Activated gamma-delta T cell treated with anti-CD3 and anti-CD28 coated beads, Interleukin-2, amount 50 U/mL, for 16 hours (primary cell): Measurements from ENCODE around the gene ELL.

Experiments used
- DNase-seq: peaks from one replicate; pipeline ENCODE4 v3.0.0-alpha.2; 2020; ENCODE audit warnings: low read depth

The ELL gene

GRCh38 chr19:18469069-18469846 is 52.6 kb downstream of the ELL start:
- DNase-seq: peak; percentile 42

GRCh38 chr19:18468517-18468916 is 53.4 kb downstream of the ELL start:
- DNase-seq: no peak

DNA sequence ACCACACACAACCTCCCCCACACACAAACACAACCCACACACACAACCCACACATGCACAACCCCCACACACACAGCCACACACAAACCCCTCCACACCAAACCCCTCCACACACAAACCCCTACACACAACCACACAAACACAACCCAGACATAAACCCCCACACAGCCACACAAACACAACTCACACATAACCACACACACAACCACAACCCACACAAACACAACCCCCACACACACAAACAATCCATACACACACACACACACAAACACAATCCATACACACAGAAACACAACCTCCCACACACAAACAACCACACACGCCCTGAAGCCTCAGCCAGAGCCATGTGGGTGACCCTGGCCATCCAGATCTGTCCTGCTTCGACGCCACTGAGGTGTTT is 53.9 kb downstream of the ELL start:
- DNase-seq: no peak

- DNase-seq: no peak
These were observed 55.5 kb downstream of the ELL start for GRCh38 chr19:18466354-18466753.

DNA sequence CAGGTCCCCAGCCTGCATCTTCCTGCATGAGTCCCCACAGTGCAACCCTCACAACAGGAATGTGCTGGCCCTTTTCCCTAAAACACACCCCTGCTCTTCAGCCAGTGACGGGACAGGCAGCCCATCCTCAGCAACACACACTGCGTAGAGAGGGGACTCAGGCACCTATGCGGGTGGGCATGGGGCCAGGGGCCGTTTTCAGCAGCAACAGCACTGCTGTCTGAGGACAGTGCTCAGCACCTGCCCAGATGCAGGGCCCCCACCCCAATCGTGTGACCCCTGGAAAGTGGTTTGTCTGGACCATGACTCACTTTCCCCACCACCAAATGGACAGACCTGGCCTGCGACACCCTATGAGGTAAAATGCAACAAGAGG is 55.9 kb downstream of the ELL start:
- no peak for DNase-seq

DNA sequence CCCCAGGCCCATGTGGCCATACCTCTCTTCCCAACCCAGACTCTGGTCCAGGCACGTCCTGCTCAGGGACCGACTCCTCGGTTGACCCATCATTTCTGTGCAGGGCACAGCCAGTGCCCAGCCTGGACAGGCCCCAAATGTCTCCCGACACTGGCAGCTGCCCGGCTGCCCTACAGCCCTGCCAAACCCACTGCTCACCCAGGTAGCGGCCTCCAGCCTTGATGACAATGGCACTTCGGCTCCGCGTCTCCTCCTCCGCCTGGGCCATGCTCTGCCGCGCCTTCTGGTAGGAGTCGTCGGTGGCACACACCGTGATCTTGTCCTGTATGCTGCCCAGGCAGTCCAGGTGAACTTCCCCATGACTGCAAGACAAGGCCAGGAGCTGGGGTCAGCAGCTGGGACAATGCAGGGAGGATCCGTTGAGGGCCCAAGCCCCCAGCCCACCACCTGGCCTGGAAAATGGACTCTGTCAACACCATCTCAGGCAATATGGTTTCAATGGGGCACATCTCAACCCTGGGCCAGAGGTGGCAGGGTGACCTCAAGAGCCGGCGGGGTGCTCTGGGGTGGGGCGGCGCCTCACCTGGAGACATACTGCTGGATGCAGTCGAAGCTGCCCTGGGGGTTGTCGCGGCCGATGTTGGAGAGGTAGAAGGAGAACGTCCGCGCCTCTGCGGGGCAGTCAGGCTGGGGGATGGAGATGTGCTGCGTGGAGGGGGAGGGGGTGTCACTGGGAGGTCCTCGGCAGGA is 56.5 kb downstream of the ELL start:
- no peak for DNase-seq

DNA sequence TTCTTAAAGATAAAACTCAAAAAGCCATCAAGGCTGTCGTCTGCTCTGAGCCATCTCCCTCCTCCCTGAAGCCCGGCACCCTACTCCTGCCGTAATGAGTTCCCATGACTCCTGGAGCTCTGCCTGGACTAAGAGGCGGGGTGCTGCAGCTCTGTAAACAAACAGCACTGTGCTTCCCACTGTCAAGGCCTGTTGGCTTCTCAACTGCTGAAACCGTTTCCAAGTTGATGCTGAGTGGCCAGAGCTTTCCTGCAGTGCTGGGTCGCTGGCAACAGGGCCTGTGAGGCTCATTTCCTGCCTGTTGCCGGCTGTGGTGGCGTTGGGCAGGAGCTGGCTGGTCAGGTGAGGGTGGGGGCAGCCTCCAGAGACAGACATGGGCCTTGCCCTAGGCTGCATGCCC is 57.2 kb downstream of the ELL start:
- DNase-seq: no peak

GRCh38 chr19:18461471-18461870 is 60.4 kb downstream of the ELL start:
- DNase-seq: no peak

DNA sequence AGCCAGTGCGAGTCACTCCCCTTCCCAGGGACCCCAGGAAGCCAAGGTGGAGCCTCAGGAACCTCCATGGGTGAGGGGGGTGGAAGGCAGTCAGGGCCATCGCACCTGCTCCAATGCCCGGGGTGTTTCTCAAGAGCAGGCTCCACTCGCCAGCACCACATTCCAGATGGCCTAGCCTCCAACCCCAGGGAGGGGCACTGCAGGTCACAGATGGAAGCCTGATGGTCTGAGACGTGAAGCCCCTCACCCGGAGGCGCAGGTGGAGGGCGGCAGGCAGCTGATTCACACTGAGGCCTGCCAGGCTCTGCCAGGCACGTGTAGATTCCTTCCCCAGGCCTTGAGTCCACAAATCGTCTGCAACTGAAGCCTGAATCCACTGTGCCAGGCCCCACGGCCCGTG is 61.0 kb downstream of the ELL start:
- no peak for DNase-seq

DNA sequence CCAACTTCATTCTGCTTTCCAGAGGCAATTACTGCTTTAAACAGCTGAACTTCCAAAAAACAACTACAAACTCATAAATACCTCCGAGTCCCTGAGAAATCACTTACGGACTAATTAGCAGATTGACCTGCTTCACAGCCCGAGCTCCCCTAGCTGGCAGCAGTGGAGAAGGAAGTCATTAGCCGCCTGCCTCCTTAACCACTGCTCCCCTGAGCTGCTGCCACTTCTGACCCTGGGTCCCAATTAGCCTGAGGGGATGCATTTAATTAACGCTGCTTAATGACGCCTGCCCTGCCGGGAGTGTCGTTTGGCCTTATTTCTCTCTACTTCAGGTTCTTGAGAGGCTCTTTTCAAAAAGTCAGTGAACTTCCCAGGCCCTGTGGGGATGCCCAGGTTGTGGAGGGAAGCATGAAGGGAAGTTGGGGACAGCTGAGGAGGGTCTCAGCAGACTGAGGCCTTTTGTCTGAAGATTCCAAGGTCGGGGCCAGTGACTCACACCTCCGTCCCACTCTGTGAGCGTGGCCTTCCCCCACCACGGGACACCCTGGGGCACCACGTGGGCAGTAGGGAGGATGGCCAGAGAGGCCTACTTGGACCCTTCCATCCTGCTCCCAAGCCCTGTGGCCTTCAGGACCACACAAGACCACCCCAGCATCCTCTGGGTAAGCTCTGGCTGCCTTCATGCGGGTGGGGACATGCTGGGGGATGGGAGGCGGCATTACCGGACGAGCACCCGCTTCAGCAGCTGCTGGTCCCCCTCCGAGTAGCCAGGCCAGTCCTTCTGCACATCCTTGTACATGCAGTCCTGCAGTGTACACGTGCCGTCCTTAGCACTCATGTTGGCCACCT is 64.2 kb downstream of the ELL start:
- DNase-seq: no peak

DNA sequence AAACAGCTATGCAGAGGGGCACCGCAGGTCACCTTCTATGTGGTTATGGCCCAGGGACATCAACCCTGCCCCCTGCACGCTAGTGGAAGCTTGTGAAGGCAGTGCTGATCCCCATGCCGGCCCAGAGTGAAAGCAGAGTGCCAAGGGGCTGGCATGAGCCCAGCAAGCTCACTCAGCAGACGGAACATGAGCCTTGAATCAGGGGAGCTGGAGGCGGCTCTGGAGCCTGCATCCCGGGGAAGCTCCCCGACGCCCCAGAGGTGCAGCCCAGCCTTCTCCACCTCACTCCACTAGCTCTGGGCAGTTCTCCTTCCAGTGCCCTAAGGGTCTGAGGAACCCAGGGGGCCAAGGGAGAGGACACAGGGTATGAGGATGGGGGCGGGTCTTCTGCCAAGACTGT is 64.9 kb downstream of the ELL start:
- no peak for DNase-seq

GRCh38 chr19:18456279-18456678 is 65.6 kb downstream of the ELL start:
- no peak for DNase-seq

- no peak for DNase-seq
These were observed 68.4 kb downstream of the ELL start for GRCh38 chr19:18453269-18454024.

DNA sequence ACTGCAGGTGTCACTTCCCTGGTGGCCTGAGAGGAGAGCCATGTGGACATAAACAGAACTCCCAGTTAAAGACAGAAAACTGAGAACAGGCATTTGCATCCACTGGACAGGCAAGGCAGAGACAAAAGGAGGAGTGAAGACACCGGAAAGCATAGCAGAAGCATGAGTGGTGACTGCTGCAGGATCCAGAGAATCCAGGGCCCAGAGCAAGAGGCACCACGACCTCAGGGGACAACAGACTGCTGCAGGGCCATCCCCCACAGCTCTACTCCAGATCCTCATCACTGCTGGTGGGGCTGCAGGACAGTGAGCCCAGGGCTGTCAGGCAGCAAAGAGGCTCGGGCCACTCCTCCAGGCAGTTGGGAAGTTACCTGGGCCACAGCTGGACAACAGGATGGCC is 69.5 kb downstream of the ELL start:
- no peak for DNase-seq

- peak; percentile 86 for DNase-seq
These were observed 70.7 kb downstream of the ELL start for GRCh38 chr19:18450931-18451836.

DNA sequence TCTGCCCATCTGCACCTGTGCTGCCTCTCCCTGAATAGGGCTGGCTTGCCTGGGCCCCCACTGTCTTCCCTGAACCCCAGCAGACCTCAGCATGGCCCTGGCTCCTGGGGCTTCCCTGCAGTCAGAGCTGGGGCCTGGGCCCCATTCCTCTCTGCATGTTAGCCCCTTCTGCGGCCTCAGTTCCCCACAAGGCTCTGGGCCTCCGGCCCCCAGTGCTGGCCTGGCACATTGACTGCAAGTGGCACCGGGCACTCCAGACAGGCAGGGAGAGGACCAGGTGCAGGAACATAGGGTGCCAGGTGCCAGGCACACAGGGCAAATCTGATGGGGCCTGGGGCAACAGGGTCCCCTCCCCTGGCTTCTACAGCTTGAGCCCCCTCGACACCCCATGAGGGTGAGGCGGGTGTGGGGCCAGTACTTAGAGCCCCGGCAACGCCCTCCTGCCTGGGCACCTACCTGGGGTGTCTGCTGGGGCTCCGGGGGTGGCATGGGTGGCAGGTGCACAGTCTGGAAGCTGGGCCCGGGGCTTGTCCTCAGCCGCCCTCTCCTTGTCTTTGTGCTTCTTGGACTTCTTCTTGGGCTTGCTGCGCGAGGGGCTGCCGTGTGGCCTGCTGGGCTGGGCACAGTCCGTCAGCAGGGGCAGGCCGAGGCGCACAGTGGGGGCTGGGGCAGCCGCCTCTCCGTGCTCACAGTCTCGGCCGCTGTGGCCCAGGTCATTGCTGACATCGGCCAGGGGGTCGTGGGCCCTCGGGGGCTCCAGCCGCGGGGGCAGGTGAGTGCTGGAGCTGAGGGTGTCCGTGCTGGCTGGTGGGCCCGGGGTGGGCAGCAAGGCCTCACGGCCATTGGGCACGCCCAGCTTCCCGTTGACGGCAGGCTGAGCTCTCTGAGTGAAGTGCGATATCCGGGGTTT is 71.6 kb downstream of the ELL start:
- no peak for DNase-seq

- DNase-seq: no peak
These were observed 72.3 kb downstream of the ELL start for GRCh38 chr19:18449552-18449951.

DNA sequence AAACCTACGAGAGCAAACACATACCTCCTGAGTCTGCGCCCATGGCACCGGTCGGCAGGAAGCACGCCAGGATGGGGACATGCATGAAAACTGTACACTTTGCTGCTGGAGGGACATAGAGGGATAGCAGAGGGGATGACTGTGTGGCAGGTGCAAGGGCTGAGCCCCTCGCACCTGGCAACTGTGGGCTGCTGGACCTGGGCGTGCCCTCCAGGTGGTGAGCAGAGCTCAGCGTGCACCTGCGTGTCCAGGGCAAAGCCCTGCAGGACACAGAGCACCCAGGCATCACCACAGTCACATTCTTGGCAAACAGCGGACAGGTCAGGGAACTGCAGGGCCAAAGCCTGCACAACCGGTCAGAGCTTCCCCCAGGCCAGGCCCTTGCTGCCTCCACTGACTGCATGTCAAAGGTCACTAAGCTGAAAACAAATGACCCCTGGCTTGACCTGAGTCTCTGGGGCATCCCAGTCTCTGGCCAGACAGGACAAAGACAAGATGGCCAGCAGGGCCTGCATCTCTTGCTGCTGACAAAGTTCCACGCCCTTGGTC is 75.0 kb downstream of the ELL start:
- no peak for DNase-seq

- DNase-seq: no peak
These were observed 75.6 kb downstream of the ELL start for GRCh38 chr19:18446145-18446810.
